AG04450 (cell line): ENCODE data around the gene ZDHHC11. TPM values are rescaled to one million over a fixed set of nuclear protein-coding genes. Genes with fewer than 3 reads are reported as not detected.

Source experiments
- CTCF ChIA-PET: fragments of 300-600, 350-600 bp; formaldehyde crosslinking; extraction: SDS; loops from one replicate; lab custom pipeline; 2022; ENCODE audit warnings: antibody characterized with exemption, inconsistent platforms; lab: Charles Lee
- POLR2A ChIA-PET: fragments of 350-600 bp; formaldehyde crosslinking; extraction: SDS; loops from one replicate; lab custom pipeline; 2021; ENCODE audit warnings: antibody characterized with exemption, inconsistent platforms; lab: Yijun Ruan, JAX
- DNase-seq: peaks from one replicate; pipeline ENCODE4 v3.0.0-alpha.2; 2011; ENCODE audit warnings: low read depth, low spot score
- H3K27ac ChIP-seq: one replicate; pipeline ENCODE4 v1.5.1; 2012; ENCODE audit warnings: low read depth, low read length, control low read depth
- H3K27me3 ChIP-seq: one replicate; pipeline ENCODE4 v1.6.0; 2012; ENCODE audit warnings: low read length; ENCODE audit not compliant: control insufficient read depth, insufficient read depth
- H3K4me3 ChIP-seq: 2 replicates; pipeline ENCODE4 v1.5.1; 2011; ENCODE audit warnings: mild to moderate bottlenecking, low read depth, low read length, control low read depth
- H3K9me3 ChIP-seq: 2 replicates; pipeline ENCODE4 v1.5.1; 2012; ENCODE audit warnings: low read length; ENCODE audit not compliant: control insufficient read depth, insufficient read depth
- CTCF ChIP-seq: IDR thresholded peaks from 2 replicates; pipeline ENCODE4 v1.5.1; 2011; ENCODE audit warnings: low read depth, low read length, control low read depth, inconsistent platforms
- polyA plus RNA-seq: library from polyadenylated mRNA; depleted of rRNA; stranded (reverse); fragments of >200 nt; gene quantifications from 2 replicates; pipeline ENCODE4 v1.2.3, GENCODE V29; 2011

ZDHHC11 gene
- polyA plus RNA-seq, 1 experiment, result 0.26 TPM

- Histone ChIP-seq H3K4me3 (no peak overlapping the region), H3K27me3 (no peaks in the 10 kb centered on the region), H3K9me3 (no peaks in the 10 kb centered on the region; the same call in 1 of the 2 replicates), H3K27ac (no peak overlapping the region)
- TF ChIP-seq CTCF, result no peak
- no peak for DNase-seq
- ChIA-PET POLR2A (no interaction called here), CTCF (interaction anchor here (0.8 to 1.0 kb wide), 2 partner anchors 39 to 191 kb away, joined by 3 read pairs; no protein-coding TSS in a partner anchor)
These were observed 11.8 kb upstream of the ZDHHC11 start for GRCh38 chr5:862367-863243.

GRCh38 chr5:861442-862366, 10.9 kb upstream of the ZDHHC11 start:
- POLR2A ChIA-PET, result no interaction called here
- DNase-seq, result no peak
- CTCF ChIA-PET, result interaction anchor here (1.0 kb wide), 1 partner anchor 40 kb away, joined by 3 read pairs; no protein-coding TSS in a partner anchor

GRCh38 chr5:860506-861150, 9.8 kb upstream of the ZDHHC11 start:
- TF ChIP-seq CTCF, result no peak
- Histone ChIP-seq H3K9me3 (no peaks in the 10 kb centered on the region; the same call in 1 of the 2 replicates), H3K27me3 (no peaks in the 10 kb centered on the region), H3K27ac (no peak overlapping the region), H3K4me3 (no peak overlapping the region)
- DNase-seq, result no peak
- POLR2A ChIA-PET, result no interaction called here
- CTCF ChIA-PET, result no interaction called here

More at GRCh38 chr5:861442-862366, 10.9 kb upstream of the ZDHHC11 start:
- Histone ChIP-seq H3K27ac (no peak overlapping the region), H3K9me3 (no peaks in the 10 kb centered on the region; the same call in 1 of the 2 replicates), H3K4me3 (no peak overlapping the region), H3K27me3 (no peaks in the 10 kb centered on the region)
- TF ChIP-seq CTCF, result no peak

GRCh38 chr5:859798-860296, 9.1 kb upstream of the ZDHHC11 start:
- DNase-seq, result no peak
- no peak for TF ChIP-seq CTCF
- POLR2A ChIA-PET, result no interaction called here
- Histone ChIP-seq H3K27me3 (no peaks in the 10 kb centered on the region), H3K27ac (no peak overlapping the region), H3K9me3 (no peaks in the 10 kb centered on the region; the same call in 1 of the 2 replicates), H3K4me3 (no peak overlapping the region)
- CTCF ChIA-PET, result no interaction called here
